ENCODE data around the gene FIGN. TPM values are rescaled to one million over a fixed set of nuclear protein-coding genes. Genes with fewer than 3 reads are reported as not detected.

The FIGN gene
- total RNA-seq, 1 experiment from 2014 or later: 19.4 TPM

GRCh38 chr2:163682695-163683094 is 53.1 kb downstream of the FIGN start (continued):
- no peak for TF ChIP-seq IRF2 (CRISPR knock-in tag; IDR thresholded peaks at IDR 0.05; ENCODE audit: borderline replicate concordance, low read depth)
- TF ChIP-seq NR2C2 (CRISPR knock-in tag; IDR thresholded peaks at IDR 0.05): no peak
- TF ChIP-seq ATF3 (CRISPR knock-in tag; conservative IDR thresholded peaks at IDR 0.05): no peak

- Mint-ChIP-seq H3K27ac (no peak overlapping the region), H3K4me1 (peaks cover 10% of the 10 kb centered on the region; the same call in 1 of the 2 replicates), H3K4me3 (no peak overlapping the region), H3K27me3 (ENCODE audit: low read depth) (no peaks in the 10 kb centered on the region), H3K36me3 (no peaks in the 10 kb centered on the region), H3K9me3 (no peaks in the 10 kb centered on the region)
- DNase-seq (ENCODE audit: low spot score): no peak
- TF ChIP-seq ZNF532 (CRISPR knock-in tag; IDR thresholded peaks at IDR 0.05; ENCODE audit: borderline replicate concordance): no peak
- TF ChIP-seq ZNF512 (CRISPR knock-in tag; IDR thresholded peaks at IDR 0.05; ENCODE audit: borderline replicate concordance): no peak
- TF ChIP-seq ATF2 (CRISPR knock-in tag; IDR thresholded peaks at IDR 0.05; ENCODE audit: borderline replicate concordance, low read depth): no peak
- ChIA-PET CTCF (no interaction called here), POLR2A (no interaction called here)
- ATAC-seq: no peak
These were observed 54.1 kb downstream of the FIGN start for GRCh38 chr2:163681745-163682144.

GRCh38 chr2:163675388-163675787 is 60.4 kb downstream of the FIGN start:
- ChIA-PET CTCF (interaction anchor here (0.6 to 0.7 kb wide), 2 partner anchors 83 to 108 kb away, joined by 3 read pairs; no protein-coding TSS in a partner anchor), POLR2A (no interaction called here)
- Mint-ChIP-seq H3K36me3 (no peaks in the 10 kb centered on the region), H3K4me1 (peaks cover 4% of the 10 kb centered on the region; the same call in 1 of the 2 replicates), H3K9me3 (no peaks in the 10 kb centered on the region), H3K27me3 (ENCODE audit: low read depth) (no peaks in the 10 kb centered on the region), H3K27ac (no peak overlapping the region), H3K4me3 (no peak overlapping the region)
- ATAC-seq: no peak
- no peak for DNase-seq (ENCODE audit: low spot score)
- TF ChIP-seq FOXP1 (CRISPR knock-in tag; IDR thresholded peaks at IDR 0.05; ENCODE audit: borderline replicate concordance) (no peak), OVOL2 (CRISPR knock-in tag; IDR thresholded peaks at IDR 0.05; ENCODE audit: borderline replicate concordance) (no peak), ATF2 (CRISPR knock-in tag; IDR thresholded peaks at IDR 0.05; ENCODE audit: borderline replicate concordance, low read depth) (no peak), USF2 (CRISPR knock-in tag; IDR thresholded peaks at IDR 0.05) (no peak), ZNF121 (CRISPR knock-in tag; IDR thresholded peaks at IDR 0.05) (no peak), E2F5 (CRISPR knock-in tag; IDR thresholded peaks at IDR 0.05) (no peak), GABPB1 (CRISPR knock-in tag; IDR thresholded peaks at IDR 0.05) (no peak), TP53 (CRISPR knock-in tag; IDR thresholded peaks at IDR 0.05) (no peak), AR (CRISPR knock-in tag; IDR thresholded peaks at IDR 0.05) (no peak), ZNF317 (CRISPR knock-in tag; IDR thresholded peaks at IDR 0.05; ENCODE audit: borderline replicate concordance, low read depth) (no peak), MYBL2 (CRISPR knock-in tag; IDR thresholded peaks at IDR 0.05) (no peak), E2F4 (CRISPR knock-in tag; IDR thresholded peaks at IDR 0.05; ENCODE audit: borderline replicate concordance, low read depth) (no peak)
